Stimulated activated CD4-positive, alpha-beta T cell treated with anti-CD3 and anti-CD28 coated beads, Interleukin-15, amount 100 ng/mL, for 1 hour (primary cell): ENCODE results near the gene SH2D3C.
"Not testable (repeated sequence)": the region's sequence is repeated elsewhere in the genome, so short reads cannot be mapped to it uniquely, and the experiment has no call there.

ENCODE experiments used
- DNase-seq, 2 donors: peaks; one replicate each; pipeline ENCODE4 v3.0.0-alpha.2; 2020; ENCODE audit warnings: low read depth in 1 of 2, low spot score in 1 of 2

SH2D3C gene

DNA sequence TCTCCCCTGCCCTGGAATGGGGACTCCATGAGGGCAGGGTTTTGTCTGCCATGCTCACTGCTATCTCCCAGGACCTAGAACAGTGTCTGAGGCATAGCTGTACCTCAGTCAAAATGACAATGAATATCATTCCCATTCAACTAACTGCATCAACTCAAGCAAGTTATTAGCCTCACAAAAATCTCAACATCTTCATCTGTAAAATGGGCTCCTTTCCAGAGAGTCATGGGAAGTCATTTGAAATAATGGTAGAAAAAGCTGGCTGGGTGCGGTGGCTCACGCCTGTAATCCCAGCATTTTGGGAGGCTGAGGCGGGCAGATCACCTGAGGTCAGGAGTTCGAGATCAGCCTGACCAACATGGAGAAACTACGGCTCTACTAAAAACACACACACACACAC, 9.4 kb downstream of the SH2D3C start:
- DNase-seq: no peak

- DNase-seq: no peak
Observed at GRCh38 chr9:127768698-127769097, 9.8 kb downstream of the SH2D3C start.

DNA sequence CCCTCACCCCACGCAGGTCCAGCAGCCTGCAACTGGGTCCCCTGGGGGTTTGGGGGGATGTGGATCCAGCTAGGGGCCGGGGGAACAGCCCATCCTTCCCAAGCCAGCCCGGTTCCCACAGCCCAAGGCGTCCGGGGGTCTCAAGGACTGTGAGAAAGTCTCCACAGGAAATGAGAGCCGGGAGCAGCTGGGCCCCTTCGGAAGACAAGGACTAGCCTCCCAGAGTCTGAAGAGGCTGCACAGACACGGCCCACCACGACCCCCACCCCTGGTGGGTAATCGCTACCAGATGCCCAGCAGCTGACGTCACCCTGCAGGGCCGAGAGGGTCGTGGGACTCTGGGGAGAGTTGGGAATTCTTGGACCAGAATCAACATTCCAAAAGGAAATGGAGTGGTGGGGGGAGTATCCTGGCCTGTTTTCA, 10.5 kb downstream of the SH2D3C start:
- no peak for DNase-seq

DNA sequence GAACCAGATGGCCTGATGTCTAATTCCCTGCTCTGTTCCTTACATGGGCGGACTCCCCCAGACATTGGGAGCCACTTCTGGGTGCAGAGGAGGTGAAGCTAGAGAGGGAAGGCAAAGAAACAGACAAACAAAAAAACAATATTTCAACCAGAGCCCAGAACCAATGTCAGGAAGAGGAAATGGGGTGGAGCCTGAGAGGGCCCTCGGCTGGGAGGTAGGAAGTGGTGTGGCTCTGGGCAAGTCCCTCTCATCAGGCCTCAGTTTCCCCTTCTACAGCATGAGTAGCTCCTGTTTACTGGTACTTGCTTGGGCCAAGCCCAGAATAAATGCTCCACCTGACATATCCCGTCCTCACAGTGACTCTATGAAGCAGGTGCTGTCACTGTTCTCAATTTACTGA, 11.1 kb downstream of the SH2D3C start:
- no peak for DNase-seq

DNA sequence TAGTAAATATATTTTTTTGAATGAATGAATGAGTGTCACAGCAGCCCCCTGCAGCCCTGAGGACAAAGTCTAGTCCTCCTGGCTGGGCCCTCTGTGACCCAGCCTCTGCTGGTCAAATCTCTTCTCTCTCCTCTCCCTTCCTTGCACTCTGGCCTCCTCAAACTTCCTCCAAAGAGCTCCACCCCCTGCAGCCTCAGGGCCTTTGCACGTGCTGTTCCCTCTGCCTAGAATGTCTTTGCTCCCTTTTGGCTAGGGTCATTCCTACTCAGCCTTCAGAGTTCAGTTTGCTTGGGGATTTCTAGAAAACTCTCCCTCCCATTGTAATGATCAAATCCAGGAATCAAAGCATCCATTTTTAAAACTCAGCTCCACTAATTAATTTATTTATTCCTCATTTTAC, 13.0 kb downstream of the SH2D3C start:
- DNase-seq: no peak

DNA sequence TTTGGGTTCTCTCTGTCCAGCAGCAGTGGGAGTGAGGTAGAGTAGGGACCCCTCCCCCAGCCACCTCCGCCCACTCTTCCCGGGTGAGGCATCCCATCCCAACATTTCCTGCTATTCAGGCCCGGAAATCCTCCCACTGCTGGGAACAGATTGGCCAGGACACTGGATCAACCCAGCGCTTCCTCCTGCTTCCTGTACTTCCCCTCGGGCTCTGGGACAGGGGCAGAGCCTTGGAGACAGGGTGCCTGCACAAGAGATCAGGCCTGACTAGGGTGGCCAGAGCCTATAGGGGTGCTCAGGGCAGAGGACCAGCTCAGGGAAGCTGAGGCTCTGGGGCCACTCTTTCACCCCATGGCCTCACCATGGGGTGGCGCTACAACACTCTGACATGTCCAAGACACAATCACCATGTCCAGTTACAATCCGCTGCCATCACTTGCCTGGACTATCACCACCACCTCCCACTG, 14.5 kb downstream of the SH2D3C start:
- no peak for DNase-seq

DNA sequence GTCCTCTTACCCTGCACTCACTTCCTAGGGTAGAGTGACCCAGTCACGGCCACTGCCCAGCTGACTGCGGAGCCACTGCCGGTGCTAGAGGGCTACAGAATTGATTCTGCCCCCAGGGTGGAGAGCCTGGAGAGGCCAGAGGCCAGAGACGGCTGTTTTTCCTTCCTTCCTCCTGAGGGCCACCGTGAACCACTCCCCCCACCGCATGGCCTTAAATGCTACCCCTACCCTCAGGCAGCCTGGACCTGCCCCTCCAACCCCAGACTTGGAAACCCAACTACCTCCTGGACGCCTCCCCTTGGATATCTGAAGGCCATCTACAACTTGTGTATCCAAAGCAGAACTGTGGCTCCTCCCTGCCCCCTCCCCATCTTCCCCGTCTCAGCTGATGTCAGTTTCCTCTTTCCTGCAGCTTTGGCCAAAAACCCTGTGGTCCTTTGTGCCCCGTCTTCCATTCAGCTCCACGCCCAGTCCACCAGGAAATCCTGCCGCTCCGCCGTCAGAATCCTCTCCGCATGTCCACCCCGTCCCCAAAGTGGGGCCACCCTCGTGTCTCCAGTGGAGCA, 16.3 kb downstream of the SH2D3C start:
- DNase-seq: no peak

DNA sequence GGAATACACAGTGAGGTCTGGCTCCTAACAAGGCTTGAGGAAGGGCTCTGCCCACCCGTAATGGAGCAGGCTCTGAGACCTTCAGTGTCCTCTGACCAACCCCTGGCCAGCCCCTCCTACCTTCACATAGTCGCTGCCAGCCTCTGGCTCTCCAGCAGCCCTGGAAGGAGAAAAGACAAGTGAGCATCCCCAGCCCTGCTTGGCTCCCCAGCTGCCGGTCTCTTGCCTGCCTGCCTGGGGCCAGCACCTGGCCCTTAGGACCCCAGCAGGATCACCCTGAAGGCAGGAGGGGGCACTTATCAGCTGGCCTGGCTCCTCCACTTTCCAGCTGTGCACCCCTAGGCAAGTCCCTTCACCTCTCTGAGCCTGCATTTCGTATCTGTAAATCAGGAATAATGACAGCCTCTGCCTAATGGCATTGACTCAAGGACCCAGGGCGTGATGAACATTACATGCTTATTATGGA, 16.9 kb downstream of the SH2D3C start:
- no peak for DNase-seq

GRCh38 chr9:127761061-127761460, 17.4 kb downstream of the SH2D3C start:
- DNase-seq: no peak

GRCh38 chr9:127758843-127759242, 19.6 kb downstream of the SH2D3C start:
- no peak for DNase-seq

DNA sequence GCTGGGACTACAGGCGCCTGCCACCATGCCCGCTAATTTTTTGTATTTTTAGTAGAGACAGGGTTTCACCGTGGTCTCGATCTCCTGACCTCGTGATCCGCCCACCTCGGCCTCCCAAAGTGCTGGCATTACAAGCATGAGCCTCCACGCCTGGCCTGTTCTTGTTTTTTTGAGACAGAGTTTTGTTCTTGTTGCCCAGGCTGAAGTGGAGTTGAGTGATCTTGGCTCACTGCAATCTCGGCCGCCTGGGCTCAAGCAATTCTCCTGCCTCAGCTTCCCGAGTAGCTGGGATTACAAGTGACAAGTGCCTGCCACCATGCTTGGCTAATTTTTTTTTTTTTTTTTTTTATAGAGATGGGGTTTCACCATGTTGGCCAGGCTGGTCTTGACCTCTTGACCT, 21.7 kb downstream of the SH2D3C start:
- DNase-seq: not testable (repeated sequence)

- no peak for DNase-seq
Observed at GRCh38 chr9:127756233-127756632, 22.2 kb downstream of the SH2D3C start.

DNA sequence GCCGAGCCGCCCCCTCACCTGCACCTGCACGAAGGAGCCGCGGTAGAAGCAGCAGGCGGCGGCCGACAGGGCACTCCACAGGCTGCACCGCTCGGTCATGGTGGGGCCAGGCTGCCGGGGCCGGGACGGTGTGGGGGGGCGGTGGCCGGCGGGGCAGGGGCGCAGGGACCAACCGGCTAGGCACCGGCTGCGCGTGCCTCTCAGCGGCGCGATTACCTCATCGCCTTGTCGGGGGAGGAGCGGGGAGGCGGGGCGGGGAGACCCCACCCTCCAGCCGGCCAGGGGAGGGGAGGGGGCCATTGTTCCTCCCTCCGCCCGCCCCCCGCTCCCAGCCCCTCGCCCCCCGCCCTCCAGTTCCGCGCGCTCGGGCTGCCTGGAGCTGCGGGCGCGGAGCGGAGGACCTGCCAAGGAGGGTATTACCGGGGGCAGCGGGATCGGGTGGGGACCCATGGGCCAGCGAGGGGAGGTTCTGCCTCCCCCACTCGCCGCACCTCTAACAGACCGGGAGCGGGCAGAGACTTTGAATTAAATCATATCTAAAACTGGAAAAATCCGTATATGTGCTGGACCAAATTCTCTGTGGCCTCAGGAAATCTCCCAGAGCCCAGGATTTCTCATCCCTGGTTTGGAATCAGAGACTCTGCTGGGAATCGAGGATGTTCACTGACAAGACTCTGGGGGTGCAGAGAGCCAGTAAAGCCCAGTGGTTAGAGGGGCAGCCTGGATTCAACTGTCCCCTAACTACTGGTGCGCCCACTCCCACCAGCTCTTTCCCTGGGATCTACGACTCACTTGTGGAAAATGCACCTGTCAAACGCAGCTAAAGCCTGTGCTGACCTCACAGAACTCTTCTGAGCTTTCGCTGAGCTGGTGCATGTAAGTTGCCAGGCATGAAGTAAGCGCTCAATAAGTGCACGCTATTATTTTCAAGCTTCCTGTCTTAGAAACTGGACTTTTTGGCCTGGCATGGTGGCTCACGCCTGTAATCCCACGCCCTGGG, 23.1 kb downstream of the SH2D3C start:
- no peak for DNase-seq

- DNase-seq: no peak
Observed at GRCh38 chr9:127754099-127755060, 24.1 kb downstream of the SH2D3C start.

DNA sequence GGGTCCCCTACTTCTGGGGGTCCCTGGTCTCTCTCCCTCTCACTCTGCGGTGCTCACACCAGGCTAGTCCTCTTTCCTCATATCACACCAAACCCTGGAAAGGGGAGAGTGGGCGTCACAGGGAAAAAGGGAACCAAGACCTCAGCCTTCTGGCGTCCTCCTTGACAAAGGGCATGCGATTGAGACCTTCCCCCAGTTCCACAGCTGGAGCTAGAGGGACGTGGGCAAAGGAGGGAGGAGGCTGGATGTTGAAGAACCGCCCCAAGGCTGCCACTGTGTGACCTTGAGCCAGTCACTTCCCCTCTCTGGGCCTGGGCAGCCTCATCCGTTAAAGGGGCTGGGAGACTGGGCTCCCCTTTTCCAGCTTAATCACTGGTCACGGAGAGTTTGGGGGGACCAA, 24.8 kb downstream of the SH2D3C start:
- no peak for DNase-seq

DNA sequence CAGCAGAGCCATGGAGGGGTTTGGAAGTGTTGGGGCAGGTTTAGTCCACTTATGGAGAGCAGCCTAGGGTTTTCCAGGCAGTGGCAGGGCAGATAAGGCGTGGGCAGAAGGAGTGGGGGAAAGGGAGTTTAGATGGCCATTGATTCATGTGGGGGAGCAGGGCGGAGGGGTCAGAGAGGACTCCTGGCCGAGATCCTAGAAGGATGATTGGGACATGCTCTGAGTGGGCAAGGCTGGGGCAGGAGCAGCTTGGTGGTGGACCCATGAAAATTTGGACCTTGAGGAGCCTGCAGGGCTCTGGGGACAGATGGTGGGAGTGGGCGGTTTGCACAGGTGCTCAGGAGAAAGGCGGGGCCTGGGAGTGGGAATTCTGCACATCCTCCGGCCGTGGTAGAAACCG, 25.3 kb downstream of the SH2D3C start:
- DNase-seq: no peak

DNA sequence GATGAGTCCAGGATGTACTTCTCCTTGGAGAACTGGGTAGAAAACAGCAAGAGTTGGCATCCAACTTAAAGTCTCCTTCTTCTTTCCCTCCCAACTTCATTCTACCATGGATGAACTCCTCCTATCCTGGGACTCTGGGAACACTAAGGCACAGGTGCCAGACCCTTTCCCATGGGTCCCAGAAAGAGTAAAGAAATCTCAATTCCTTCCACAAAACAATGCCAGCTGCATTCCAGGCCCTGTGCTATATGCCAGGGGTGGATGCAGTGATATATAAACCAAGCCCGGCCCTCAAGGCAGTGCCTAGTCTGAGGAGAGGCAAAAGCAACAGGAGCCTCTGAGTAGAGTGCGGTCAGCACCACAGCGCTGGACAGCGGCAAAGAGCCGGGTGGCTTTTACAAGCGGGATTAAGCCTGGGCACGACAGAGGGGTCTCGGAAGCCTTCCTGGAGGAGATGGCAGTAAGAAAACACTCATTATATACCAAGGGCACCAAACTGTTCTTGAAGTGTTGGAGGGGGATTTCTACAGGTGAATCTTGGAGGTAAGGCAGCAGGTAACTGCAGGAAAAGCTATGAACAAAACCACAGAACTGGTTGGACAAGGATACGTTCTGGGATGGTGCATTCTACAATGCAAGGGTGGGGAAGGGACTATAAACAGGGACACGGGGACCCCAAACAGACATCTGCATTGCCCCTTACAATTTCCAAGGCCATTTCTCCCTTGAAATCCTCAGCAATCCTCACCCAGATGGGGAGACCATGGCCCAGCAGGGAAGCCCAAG, 27.0 kb downstream of the SH2D3C start:
- no peak for DNase-seq

- no peak for DNase-seq
Observed at GRCh38 chr9:127749090-127749787, 29.2 kb downstream of the SH2D3C start.

- DNase-seq: no peak
Observed at GRCh38 chr9:127746959-127747569, 31.4 kb downstream of the SH2D3C start.
